ENCODE measurements around the gene KLHL28. TPM values are rescaled to one million over a fixed set of nuclear protein-coding genes. Genes with fewer than 3 reads are reported as not detected.

KLHL28 gene
- total RNA-seq, 1 experiment from 2014 or later, result 11.2 TPM

- RAD21 ChIA-PET (ENCODE audit: low non-redundant PET in 1 of 2, low total read pairs in 2 of 2, uncharacterized antibody in 2 of 2, unreplicated experiment in 2 of 2), result no interaction called here
Measured at GRCh38 chr14:44968714-44969113, 7.0 kb upstream of the KLHL28 start.

More at GRCh38 chr14:44968714-44969113, 7.0 kb upstream of the KLHL28 start:
- Histone ChIP-seq H3K79me2 (ENCODE audit: insufficient read depth, low read length) (no peaks in the 10 kb centered on the region; the same call in 1 of the 2 replicates), H3K27me3 (ENCODE audit: insufficient read depth, low read length) (no peaks in the 10 kb centered on the region), H3K36me3 (ENCODE audit: control insufficient read depth in 1 of 2, insufficient read depth in 2 of 2, low read length in 2 of 2) (no peaks in the 10 kb centered on the region), H3K27ac (ENCODE audit: low read depth, low read length) (no peak overlapping the region), H4K20me1 (ENCODE audit: insufficient read depth) (no peaks in the 10 kb centered on the region), H3K4me3 (replicated peaks in 1 of 2; ENCODE audit: low read depth in 1 of 2, low read length in 2 of 2) (no peak overlapping the region), H2AFZ (ENCODE audit: low read depth, low read length, poor library complexity, severe bottlenecking) (no peak overlapping the region), H3K9ac (ENCODE audit: low read length) (no peak overlapping the region), H3K4me2 (ENCODE audit: low read length) (no peak overlapping the region), H3K9me2 (ENCODE audit: insufficient read depth) (no peaks in the 10 kb centered on the region), H3K9me3 (ENCODE audit: control insufficient read depth in 1 of 2, insufficient read depth in 1 of 2, low read depth in 1 of 2, low read length in 2 of 2) (no peaks in the 10 kb centered on the region), H3K4me1 (ENCODE audit: control insufficient read depth in 1 of 2, insufficient read depth in 2 of 2, low read length in 2 of 2) (no peaks in the 10 kb centered on the region)
- ChIA-PET CTCF (no interaction called here), POLR2A (no interaction called here)
- no peak for TF ChIP-seq EGR1 (IDR thresholded peaks at IDR 0.05; ENCODE audit: low read depth)
- TF ChIP-seq ZFX (IDR thresholded peaks at IDR 0.05), result no peak
- no peak for TF ChIP-seq CEBPB (IDR thresholded peaks at IDR 0.05; ENCODE audit: low read depth)
- TF ChIP-seq POLR2A (IDR thresholded peaks at IDR 0.05; ENCODE audit: borderline replicate concordance, extremely low read depth, insufficient read depth, insufficient read length), result no peak
- TF ChIP-seq SRF (IDR thresholded peaks at IDR 0.05; ENCODE audit: low read depth), result no peak
- no peak for TF ChIP-seq EZH2phosphoT487 (IDR thresholded peaks at IDR 0.05; ENCODE audit: borderline replicate concordance)
- no peak for TF ChIP-seq TCF7L2 (IDR thresholded peaks at IDR 0.05; ENCODE audit: borderline replicate concordance, extremely low read depth, insufficient read depth, insufficient read length)
- no peak for TF ChIP-seq RAD21 (IDR thresholded peaks at IDR 0.05; ENCODE audit: low read depth)
- no peak for TF ChIP-seq SP1 (IDR thresholded peaks at IDR 0.05; ENCODE audit: low read depth)
- no peak for TF ChIP-seq EZH2 (IDR thresholded peaks at IDR 0.05)
- no peak for TF ChIP-seq CTCF (IDR thresholded peaks at IDR 0.05 in 2 of 3, conservative IDR thresholded peaks at IDR 0.05 in 1 of 3; ENCODE audit: borderline replicate concordance in 1 of 3, insufficient read depth in 1 of 3, low read depth in 2 of 3, low read length in 2 of 3)
- TF ChIP-seq YY1 (IDR thresholded peaks at IDR 0.05; ENCODE audit: extremely low read depth, insufficient replicate concordance, low read depth, low read length), result no peak
- TF ChIP-seq POLR2AphosphoS5 (IDR thresholded peaks at IDR 0.05; ENCODE audit: low read depth, low read length), result no peak
- no peak for TF ChIP-seq JUND (IDR thresholded peaks at IDR 0.05)
- no peak for TF ChIP-seq FOSL1 (IDR thresholded peaks at IDR 0.05; ENCODE audit: low read depth)
- TF ChIP-seq, protein P1, sequence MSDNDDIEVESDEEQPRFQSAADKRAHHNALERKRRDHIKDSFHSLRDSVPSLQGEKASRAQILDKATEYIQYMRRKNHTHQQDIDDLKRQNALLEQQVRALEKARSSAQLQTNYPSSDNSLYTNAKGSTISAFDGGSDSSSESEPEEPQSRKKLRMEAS (IDR thresholded peaks at IDR 0.05), result no peak
- TF ChIP-seq, protein P2, sequence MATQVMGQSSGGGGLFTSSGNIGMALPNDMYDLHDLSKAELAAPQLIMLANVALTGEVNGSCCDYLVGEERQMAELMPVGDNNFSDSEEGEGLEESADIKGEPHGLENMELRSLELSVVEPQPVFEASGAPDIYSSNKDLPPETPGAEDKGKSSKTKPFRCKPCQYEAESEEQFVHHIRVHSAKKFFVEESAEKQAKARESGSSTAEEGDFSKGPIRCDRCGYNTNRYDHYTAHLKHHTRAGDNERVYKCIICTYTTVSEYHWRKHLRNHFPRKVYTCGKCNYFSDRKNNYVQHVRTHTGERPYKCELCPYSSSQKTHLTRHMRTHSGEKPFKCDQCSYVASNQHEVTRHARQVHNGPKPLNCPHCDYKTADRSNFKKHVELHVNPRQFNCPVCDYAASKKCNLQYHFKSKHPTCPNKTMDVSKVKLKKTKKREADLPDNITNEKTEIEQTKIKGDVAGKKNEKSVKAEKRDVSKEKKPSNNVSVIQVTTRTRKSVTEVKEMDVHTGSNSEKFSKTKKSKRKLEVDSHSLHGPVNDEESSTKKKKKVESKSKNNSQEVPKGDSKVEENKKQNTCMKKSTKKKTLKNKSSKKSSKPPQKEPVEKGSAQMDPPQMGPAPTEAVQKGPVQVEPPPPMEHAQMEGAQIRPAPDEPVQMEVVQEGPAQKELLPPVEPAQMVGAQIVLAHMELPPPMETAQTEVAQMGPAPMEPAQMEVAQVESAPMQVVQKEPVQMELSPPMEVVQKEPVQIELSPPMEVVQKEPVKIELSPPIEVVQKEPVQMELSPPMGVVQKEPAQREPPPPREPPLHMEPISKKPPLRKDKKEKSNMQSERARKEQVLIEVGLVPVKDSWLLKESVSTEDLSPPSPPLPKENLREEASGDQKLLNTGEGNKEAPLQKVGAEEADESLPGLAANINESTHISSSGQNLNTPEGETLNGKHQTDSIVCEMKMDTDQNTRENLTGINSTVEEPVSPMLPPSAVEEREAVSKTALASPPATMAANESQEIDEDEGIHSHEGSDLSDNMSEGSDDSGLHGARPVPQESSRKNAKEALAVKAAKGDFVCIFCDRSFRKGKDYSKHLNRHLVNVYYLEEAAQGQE (IDR thresholded peaks at IDR 0.05; ENCODE audit: low read depth), result no peak
- no peak for ATAC-seq
- DNase-seq (ENCODE audit: low read depth, low spot score), result no peak
- intact Hi-C loops (cut with micrococcal nuclease), result no loop called here
- BruUV-seq (replicated peaks), result no TSS peak
